ENCODE measurements around the gene B3GNT5. TPM values are rescaled to one million over a fixed set of nuclear protein-coding genes. Genes with fewer than 3 reads are reported as not detected.

B3GNT5 gene
- total and polyA plus RNA-seq, 2 donors (not counting 3 experiments of a cell fraction or from before 2014, with no cell fraction given) = 4.1 to 25.6 TPM

GRCh38 chr3:183213415-183214276 lies 39.4 kb upstream of the B3GNT5 start:
- Histone ChIP-seq H3K36me3 (ENCODE audit: control insufficient read depth in 2 of 2, extremely low read depth in 1 of 2, insufficient read depth in 2 of 2, low read length in 2 of 2) (no peaks in the 10 kb centered on the region), H4K20me1 (replicated peaks; ENCODE audit: control insufficient read depth, extremely low read depth, insufficient read depth, low read length) (no peaks in the 10 kb centered on the region), H3K27me3 (ENCODE audit: control insufficient read depth in 2 of 2, insufficient read depth in 2 of 2, low read length in 2 of 2) (peaks cover 0 to 4% of the 10 kb centered on the region in 2 experiments), H3K4me1 (ENCODE audit: control insufficient read depth, extremely low read depth, insufficient read depth, low read length) (no peaks in the 10 kb centered on the region), H3K9ac (replicated peaks; ENCODE audit: extremely low read depth, insufficient read depth, low read length) (no peak overlapping the region), H3K9me1 (replicated peaks; ENCODE audit: control insufficient read depth, extremely low read depth, insufficient read depth, low read length) (no peaks in the 10 kb centered on the region), H3K4me2 (ENCODE audit: insufficient read depth, low read length) (no peak overlapping the region), H3K4me3 (replicated peaks in 1 of 3; ENCODE audit: insufficient read depth in 1 of 3, low read depth in 1 of 3, low read length in 3 of 3) (no peak overlapping the region), H2AFZ (ENCODE audit: low read depth, low read length) (no peak overlapping the region), H3K79me2 (ENCODE audit: control insufficient read depth, insufficient read depth, low read length) (no peaks in the 10 kb centered on the region), H3K9me3 (replicated peaks; ENCODE audit: control insufficient read depth, insufficient read depth, low read length) (no peaks in the 10 kb centered on the region), H3K27ac (ENCODE audit: insufficient read depth, low read depth, low read length) (no peak overlapping the region)
- TF ChIP-seq GATA2 (IDR thresholded peaks at IDR 0.05; ENCODE audit: insufficient read depth, insufficient read length, low read depth, low read length) = no peak
- TF ChIP-seq EZH2 (IDR thresholded peaks at IDR 0.05; ENCODE audit: borderline replicate concordance, low read depth, low read length, severe bottlenecking) = no peak
- intact Hi-C loops (cut with micrococcal nuclease) (no loop called here), dilution Hi-C loops (cut with MboI; ENCODE audit: extremely low pct_ligation_motif_present, low sequenced_read_pairs) (no loop called here)
- BruUV-seq (replicated peaks) = no TSS peak
- DNase-seq (ENCODE audit: low read depth, low spot score) = no peak
- CTCF ChIA-PET = interaction anchor here (0.5 to 1.9 kb wide), 3 partner anchors 25 to 346 kb away, joined by 3 to 9 read pairs (median 4); no protein-coding TSS in a partner anchor
- peak; percentile 73 for FAIRE-seq
- POLR2A ChIA-PET = no interaction called here

- ChIA-PET CTCF (interaction anchor here (0.5 to 1.9 kb wide), 3 partner anchors 11 to 347 kb away, joined by 3 to 9 read pairs (median 4); no protein-coding TSS in a partner anchor), POLR2A (no interaction called here)
- FAIRE-seq (no peak), DNase-seq (ENCODE audit: low read depth, low spot score) (peak; percentile 49)
- BruUV-seq (replicated peaks) = no TSS peak
- H2AFZ ChIP-seq (ENCODE audit: low read depth, low read length) = no peak overlapping the region
- dilution Hi-C loops (cut with MboI; ENCODE audit: extremely low pct_ligation_motif_present, low sequenced_read_pairs) = no loop called here
- H4K20me1 ChIP-seq (replicated peaks; ENCODE audit: control insufficient read depth, extremely low read depth, insufficient read depth, low read length) = no peaks in the 10 kb centered on the region
- no peaks in the 10 kb centered on the region for H3K4me1 ChIP-seq (ENCODE audit: control insufficient read depth, extremely low read depth, insufficient read depth, low read length)
- no peak overlapping the region for H3K4me2 ChIP-seq (ENCODE audit: insufficient read depth, low read length)
- no peak for TF ChIP-seq JUN (IDR thresholded peaks at IDR 0.05; ENCODE audit: borderline replicate concordance, insufficient read depth, insufficient read length, low read depth)
- TF ChIP-seq MYC (IDR thresholded peaks at IDR 0.05; ENCODE audit: low read depth, low read length) = no peak
- no peak for TF ChIP-seq POLR2AphosphoS5 (IDR thresholded peaks at IDR 0.05; ENCODE audit: insufficient read depth, low read depth, low read length)
- TF ChIP-seq MAX (IDR thresholded peaks at IDR 0.05; ENCODE audit: insufficient read depth, insufficient read length) = no peak
- intact Hi-C loops (cut with micrococcal nuclease) = no loop called here
- no peak overlapping the region for H3K27ac ChIP-seq (ENCODE audit: insufficient read depth, low read depth, low read length)
- H3K9me3 ChIP-seq (replicated peaks; ENCODE audit: control insufficient read depth, insufficient read depth, low read length) = no peaks in the 10 kb centered on the region
- H3K36me3 ChIP-seq (ENCODE audit: control insufficient read depth in 2 of 2, extremely low read depth in 1 of 2, insufficient read depth in 2 of 2, low read length in 2 of 2) = no peaks in the 10 kb centered on the region
- H3K9ac ChIP-seq (replicated peaks; ENCODE audit: extremely low read depth, insufficient read depth, low read length) = no peak overlapping the region
- H3K9me1 ChIP-seq (replicated peaks; ENCODE audit: control insufficient read depth, extremely low read depth, insufficient read depth, low read length) = no peaks in the 10 kb centered on the region
- no peaks in the 10 kb centered on the region for H3K79me2 ChIP-seq (ENCODE audit: control insufficient read depth, insufficient read depth, low read length)
- no peak overlapping the region for H3K4me3 ChIP-seq (replicated peaks in 1 of 3; ENCODE audit: insufficient read depth in 1 of 3, low read depth in 1 of 3, low read length in 3 of 3)
- H3K27me3 ChIP-seq (ENCODE audit: control insufficient read depth in 2 of 2, insufficient read depth in 2 of 2, low read length in 2 of 2) = peaks cover 0 to 4% of the 10 kb centered on the region in 2 experiments
Measured at GRCh38 chr3:183214277-183214612, 38.8 kb upstream of the B3GNT5 start.
